IPS DF 4.7 (cell line): ENCODE measurements around the gene MRGPRD.

Experiments
- DNase-seq: peaks from one replicate; pipeline ENCODE4 v3.0.0-alpha.2; 2013; ENCODE audit warnings: low spot score; ENCODE audit errors: extremely low read depth

MRGPRD gene, protein sequence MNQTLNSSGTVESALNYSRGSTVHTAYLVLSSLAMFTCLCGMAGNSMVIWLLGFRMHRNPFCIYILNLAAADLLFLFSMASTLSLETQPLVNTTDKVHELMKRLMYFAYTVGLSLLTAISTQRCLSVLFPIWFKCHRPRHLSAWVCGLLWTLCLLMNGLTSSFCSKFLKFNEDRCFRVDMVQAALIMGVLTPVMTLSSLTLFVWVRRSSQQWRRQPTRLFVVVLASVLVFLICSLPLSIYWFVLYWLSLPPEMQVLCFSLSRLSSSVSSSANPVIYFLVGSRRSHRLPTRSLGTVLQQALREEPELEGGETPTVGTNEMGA

DNA sequence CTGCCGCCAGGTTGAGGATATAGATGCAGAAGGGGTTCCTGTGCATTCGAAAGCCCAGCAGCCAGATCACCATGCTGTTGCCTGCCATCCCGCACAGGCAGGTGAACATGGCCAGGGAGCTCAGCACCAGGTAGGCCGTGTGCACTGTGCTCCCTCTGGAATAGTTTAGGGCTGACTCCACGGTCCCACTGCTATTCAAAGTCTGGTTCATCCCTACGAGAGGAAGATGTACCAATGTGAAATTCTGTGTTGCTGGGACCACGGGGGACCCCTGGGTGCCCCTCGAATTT is at the start of gene MRGPRD:
TSS of gene MRGPRD (minus strand) at position 211 of the 290 bp plus-strand sequence. CDS start at position 211, 0 bp downstream.
- no peak for DNase-seq

DNA sequence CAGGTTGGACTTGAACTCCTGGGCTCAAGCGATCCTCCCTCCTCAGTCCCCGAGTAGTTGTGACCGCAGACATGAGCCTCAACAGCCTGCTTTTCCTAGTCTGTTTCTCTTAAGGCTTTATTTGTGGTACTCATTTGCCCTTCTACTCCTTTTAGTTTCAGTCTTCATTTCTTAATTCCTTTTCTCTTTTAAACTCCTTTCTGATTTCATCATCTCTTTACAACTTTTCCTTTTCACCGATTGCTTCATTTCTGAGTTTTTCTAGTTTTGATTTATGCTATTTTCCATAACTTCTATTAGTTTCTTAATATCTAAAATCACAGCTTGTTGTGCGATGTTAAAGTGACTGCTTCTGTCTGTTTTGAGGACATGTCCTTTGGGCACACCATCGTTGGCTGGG is 49.5 kb upstream of the MRGPRD start:
- DNase-seq, result no peak

DNA sequence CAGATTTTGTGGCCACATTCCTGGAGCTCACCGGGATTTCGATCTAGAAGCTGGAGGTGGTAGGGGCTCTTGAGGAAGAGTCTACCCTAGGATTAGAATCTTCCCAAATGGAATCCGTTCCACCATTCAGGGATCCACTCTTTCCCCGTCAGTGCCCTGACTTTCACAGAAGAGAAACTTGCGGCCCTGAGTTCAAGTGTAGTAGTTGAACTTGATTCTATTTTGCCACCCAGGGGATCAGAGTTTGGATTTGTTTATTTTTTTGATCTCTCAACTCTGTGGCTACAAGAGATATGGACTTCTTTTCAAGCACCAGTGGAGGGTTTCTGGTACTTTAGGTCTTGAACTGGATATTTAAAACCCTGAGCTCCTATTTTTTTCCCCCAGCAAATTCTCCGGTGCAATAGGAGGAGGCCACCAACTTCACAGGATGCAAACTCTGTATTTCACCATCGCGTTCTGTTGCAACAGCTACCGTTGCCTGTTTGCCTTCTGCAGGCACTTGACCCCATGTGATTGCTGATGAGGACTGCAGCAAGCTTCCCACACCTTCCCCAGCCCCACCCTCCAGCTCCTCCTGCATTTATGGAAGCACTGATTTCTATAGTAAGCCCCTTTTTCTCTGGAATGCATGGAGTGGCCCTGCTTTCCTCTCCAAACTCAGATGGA is 47.1 kb upstream of the MRGPRD start:
- DNase-seq, result no peak

DNA sequence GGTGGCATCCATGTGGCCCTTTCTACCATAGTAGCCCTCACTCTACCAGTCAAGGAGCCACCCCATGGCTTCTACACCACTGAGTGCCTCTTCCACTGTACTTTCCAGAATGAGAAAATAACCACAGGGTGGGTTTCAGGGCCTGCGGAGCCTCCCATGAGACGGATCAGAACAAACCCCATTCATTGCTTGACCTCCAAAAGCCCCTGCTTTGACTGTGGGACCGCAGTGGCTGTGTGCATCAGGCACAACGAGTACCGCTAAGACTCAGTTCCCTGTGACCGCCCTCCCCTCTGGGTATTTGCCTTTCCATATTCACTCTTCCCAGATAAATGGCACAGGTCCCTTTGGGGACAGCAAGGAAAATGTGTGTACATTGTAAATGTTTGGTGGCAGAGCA is 43.7 kb upstream of the MRGPRD start:
- DNase-seq, result no peak

DNA sequence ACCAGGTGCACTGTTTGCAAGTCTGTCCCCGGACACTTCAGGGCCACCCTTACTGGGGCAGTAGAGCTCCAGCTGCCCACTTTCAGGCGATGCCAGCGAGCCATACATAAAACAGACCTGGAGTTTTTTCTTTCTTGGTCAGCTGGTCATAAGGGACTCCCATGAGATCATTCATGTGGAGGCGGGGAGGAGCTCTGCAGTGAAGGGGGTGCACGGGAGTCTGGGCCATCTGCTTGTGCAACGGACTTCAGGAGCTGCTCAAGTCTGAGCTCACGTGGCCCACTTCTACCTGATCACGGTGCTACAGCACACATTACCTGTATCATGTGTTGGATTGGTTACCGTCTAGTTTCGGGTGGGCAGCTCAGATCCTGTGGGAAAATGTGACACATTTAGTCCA is 41.5 kb upstream of the MRGPRD start:
- DNase-seq, result no peak

DNA sequence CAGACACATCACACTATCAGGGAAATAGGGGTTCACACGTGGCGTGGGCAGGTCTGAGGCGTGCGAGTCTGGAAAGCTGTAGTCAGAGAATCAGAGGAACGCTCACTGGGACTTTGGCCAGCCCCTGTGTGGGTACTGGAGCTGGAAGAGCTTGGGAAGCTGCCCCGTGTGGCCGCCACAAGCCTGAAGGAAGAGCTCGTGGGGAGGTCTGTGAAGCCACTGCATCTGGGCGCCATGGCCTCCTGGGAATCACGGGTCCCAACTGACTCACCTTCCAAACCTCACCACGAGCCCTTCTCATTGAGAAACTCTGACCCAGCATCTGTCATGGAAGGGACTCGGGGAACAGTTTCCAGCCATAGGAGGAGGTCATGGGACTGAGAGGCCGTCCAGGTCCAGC is 38.1 kb upstream of the MRGPRD start:
- no peak for DNase-seq

DNA sequence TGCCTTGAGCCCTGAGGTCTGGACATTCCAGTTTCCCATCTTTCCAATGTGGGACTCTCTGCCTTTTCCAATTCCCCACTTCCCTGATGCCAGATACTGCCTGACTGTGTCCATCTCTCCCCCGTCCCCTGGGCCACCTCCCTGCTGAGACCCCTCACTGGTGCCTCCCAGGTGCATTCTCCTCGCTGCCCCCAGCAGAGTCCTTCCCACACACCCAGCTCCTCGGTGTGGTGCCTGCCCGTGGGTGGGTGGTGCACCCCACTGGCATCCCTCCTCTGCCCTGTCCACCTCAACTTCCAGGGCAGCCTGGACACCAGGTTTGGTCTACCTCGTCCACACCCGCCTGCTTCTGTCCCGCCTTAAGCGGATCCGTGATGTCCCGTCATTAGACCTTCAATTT is 37.2 kb upstream of the MRGPRD start:
- no peak for DNase-seq

DNA sequence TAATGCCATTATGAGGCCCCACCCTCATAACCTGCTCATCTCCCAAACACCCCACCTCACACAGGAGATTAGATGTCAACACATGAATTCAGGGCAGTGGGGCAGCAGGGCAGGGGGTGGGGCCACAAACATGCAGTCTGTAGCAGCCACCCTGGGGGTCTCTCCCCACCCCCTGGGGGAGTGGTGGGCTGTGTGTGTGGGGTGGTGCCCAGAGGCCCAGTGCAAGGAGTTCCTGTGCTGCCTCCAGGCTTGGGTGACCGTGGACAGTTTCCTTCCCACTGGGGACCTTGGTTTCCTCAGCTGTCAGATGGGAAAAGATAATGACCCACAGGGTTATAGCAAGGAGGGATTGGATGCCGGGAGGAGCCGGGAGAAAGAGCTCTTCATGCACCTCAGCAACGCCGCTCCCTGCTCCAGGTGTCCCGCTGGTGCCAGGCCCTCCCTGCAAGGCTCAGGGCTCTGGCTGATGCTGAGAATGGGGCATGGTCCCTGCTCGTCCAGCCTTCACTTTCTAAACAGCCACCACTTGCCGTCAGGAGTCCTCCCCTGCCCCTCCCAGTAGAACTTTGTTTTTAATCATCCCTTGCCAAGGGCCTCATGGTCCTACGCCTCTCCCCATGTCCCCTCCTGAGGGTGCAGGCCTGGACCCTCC is 34.2 kb upstream of the MRGPRD start:
- DNase-seq, result no peak

DNA sequence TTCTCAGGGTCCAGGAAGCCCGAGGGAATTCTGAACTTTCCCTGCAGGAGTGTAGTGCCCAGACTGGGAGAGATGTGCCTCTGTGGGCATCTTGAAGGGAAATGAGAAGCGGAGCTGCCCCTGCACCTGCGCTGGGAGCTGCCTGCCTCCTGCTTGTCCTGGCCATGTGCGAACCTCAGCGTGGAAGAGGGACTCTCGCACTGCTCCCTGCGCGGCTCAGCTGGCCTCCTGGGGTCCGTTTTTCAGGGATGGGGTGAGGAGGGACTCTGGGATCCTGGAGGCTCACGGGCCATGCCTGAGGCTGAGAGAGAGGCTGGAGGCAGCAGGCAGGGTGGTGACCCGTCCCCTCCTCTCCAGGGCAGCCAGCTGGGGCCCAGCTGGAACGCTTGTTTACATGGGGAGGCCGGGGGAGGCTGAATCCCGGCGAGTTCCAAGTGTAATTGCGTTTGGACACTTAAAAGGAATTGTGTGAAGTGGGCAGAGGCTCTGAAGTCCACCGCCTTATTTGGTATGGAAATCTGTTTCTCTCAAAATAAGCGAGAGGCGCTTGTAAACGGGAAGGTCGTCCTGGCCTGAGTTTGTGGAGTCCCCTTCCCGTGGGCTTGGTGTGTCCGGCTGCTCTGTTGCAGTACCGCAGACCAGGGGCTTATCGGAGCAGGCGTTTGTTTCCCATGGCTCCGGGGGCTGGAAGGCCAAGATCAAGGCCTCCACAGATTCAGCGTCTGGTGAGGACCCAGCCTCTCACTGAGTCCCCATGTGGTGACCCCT is 33.5 kb upstream of the MRGPRD start:
- no peak for DNase-seq

DNA sequence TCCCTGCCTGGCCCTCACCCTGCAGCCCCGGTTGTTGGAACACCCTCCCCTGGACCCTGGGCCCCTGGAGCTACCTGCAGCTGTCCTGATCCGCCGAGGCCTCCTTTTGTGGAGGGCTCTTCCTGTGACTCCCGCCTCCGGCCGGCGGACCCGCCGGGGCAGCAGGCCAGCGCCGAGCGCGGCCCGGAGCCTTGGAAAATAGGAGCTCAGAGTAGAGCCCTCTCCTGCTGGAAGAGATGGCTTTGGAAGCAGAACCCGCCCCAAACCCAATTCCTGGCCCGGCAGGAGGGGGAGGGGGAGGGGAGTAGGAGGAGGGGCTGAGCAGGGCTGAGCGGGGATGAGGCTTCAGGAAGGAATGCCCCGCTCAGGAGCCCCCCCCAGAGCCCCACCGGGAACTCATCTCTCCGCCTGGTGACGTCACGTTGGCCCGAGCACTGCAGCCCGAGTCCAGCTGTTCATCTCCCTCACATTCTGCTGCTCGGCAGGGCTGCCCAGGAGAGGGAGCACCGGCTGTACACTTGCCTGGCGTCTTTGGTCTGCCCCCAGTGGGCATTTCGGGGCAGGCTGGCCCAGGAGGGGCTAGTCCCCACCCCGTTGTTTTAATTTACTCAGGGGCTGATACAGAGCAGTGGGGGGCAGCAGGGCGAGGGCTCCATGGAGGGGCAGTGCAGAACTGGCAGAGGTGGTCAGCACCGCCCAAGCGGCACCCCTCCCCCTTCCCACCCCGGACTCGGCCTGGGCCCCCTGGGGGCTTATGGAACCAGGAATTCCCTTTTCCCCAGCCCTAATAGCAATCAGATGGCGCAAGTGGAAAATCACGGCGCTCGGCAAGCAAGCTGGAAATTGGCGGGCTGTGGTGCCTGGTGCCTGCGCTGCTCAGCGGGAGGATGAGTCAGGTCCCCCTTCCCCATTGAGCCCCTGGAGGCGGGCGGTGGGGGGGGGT is 32.5 kb upstream of the MRGPRD start, which contains the start of gene MRGPRF:
TSS of gene MRGPRF (minus strand) at position 238 of the 943 bp plus-strand sequence. CDS start 3,345 bp downstream, outside the sequence.
- DNase-seq, result no peak

DNA sequence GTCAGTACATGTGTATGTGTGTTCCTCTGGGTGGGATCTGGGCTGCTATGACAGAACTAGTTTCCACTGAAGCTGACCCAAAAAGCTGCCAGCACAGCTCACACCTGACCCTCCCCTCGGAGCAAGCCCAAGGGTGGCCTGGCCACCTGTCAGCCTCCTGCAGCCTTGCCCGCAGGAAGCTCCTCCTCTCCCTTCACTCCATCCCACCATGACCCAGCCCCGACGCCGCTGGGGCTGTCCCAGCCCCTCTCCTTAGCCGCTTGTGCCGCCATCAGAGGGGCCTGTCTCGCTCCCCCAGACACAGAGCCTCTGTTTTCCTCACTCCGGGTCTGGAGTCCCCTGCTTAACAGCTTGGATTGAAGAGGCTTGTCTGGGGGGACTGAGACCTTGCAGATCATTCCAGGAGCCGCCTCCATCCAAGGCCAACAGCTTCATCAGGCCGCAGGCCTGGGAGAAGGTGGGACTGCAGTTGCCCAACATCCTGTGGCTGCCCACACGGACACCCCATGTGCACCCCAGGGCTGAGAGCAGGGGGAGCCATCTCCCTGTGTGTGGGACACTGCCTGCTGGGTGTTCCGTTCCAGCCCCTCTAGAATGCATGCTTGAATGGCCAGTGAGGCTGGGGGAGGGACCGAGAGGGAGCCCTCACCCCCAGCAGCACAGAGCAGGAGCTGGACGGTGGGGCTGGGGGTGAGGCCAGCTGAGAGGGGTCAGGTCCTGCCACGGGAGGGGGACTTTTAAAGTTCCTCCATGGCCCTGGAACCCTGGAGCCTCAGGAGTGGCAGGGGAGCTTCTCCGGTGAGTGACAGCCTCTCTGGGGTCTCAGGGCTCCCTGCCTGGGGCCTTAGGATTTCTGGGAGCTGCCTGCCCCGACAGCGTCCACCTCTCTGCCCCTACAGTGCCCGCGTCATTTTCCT is 31.6 kb upstream of the MRGPRD start:
- no peak for DNase-seq

DNA sequence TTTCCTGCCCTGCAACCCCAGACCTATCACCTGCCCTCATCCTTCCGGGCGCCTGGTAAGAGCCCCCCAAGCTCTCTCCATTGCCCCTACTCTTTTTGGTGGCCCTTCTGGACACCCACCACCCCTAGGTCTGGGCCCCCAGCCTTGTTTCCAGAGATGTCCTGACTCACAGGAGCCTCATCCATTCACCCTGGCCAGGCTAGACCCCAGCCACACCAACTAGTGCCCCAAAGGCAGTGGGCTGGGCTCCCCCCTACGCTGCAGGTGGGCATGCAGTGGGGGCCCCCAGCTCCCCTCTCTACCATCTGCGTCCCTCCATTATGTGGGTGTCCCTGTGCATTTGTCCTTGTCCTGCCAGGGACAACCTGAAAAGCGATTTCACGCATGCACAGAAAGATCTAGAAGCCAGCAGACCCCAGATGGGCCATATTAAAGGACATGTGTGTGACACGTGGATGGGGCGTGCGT is 30.9 kb upstream of the MRGPRD start:
- no peak for DNase-seq

DNA sequence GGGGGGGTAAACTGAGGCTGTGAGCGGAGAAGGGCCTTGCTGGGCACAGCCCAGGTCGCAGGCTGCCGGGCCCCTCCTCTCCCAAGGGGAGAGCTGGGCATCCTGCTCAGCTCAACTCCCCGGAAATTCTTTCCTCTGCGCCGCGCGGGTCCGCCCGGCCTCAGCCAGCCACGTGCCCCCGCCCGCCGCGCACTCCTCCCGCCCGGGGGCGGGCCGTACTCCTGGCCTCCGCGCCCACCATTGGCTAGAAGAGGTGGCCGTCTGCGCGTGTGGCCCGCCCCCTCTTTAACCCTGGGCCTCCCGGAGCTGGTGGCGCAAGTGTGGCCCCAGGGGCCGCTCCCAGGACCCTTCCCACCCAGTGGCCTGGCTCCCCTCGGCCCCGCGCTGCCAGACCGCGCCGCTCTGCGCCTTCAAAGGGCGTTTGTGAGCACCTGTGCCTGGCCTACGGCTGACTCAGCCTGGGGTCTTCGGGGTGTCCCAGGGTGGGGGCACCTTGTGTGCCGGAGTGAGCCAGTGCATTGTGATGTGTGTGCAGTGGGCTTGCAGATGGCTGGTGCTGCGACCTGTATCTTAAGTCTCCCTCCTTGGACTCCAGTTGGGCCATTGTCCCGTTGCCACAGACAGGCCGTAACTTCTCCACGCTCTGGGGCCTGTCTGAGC is 30.3 kb upstream of the MRGPRD start:
- no peak for DNase-seq

DNA sequence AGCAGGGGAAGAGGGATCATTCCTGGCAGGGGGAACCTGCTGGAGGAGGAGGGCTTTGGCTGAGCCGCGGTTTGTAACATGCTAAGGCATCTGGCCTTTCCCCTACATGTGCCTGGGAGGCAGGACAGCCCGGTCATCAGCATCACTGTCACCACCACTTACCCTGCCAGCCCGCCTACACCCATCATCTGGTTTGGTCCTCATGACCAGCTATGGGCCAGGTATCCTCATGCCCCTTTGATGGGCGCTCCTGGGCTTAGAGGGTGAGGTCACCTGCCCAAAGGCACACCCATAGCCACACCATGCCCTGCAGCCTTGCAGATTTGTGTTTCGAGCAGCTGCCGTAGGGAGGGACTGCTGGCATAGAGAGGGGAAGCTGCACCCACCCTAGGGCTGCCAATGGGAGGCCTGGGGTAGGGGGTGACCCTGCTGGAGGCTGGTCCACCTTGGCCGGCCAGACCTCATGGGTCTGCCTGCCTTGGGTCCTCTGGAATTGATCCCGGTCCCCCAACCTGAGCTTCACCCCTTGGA is 29.6 kb upstream of the MRGPRD start:
- DNase-seq, result no peak

DNA sequence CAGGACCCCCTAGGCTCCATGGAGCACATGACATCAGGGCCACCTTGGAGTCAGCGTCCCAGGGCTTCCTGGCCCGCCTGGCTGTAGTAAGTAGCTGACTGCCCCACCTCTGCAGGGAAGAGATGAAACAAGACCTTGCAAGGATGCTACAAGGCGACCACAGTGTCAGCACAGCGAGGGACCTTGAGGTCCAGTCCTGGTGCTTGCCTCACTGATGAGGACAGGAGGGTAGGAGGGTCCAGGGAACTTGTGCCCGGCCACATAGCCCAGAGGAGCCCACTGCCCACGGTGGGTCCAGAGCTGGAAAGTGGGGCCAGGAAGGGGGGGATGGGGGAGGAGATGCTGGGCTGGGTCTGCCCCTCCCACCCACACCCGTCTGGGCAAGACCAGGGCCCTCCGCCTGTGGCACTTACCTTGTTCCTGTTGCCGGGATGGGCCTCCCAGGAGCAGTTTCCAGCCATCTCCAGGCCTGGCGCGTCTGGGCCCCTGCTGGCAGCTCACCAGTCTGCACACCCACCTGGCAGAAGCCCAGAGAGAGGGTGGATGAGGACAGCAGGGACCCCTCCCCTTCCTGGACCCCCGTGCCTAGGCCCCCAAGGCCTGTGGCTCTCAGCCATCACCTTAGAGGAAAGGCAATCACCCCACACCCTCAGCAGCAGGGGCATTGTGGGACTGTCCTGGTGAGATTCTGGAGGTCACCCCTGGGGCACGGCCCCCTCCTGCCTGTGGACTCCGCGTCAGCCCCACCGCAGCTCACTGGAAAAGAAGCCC is 28.8 kb upstream of the MRGPRD start:
- no peak for DNase-seq

DNA sequence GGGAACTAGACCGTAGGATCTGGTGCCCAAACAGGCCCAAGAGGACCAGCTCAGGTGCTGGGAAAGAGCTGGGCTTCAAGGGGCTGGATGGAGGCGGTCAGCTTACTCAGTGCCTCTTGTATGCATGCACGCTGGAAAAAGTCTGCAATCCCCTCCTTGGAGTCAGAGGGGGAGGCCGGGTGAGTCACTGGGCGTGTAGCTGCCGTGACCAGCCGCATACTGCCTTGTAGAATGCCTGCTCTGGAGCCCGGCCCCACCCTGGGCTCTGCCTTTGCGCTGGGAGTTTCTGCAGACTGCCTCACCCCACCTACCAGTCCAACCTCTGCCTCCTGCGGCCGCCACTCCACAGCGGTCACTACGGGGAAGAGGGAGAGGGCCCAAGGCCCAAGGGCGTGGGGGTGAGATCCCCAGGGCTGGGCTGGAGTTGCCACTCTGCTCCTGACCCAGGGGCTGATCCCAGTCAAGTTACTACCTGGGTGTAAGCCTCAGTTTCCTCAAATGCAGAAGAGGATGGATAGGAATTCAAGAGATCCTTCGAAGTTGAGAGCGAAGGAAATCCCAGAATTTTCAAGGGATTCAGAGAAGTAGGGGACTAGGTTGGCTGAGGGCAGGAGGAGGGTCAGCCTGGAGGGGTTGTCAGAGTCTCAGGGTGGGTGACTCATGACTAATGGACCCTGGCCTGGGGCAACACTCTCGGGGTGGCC is 28.1 kb upstream of the MRGPRD start:
- no peak for DNase-seq

DNA sequence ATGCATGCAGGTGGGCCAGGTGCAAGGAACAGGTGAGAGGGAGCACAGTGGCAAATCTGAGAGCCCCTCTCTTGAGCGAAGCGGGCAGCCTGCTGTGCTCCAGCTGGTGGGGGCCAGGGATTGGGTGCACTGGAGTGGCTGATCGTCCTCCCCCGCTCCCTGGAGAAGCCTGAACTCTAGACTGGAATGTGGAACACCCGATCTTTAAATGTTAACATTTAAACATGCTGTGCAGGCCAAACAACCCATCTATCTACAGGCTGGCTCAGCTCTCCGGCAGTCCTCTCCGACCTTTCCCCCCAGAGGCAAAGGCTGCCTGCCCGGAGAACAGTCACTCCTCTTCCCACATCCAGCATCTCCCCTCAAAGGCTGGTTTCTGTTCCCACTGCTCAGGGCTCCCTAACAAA is 27.2 kb upstream of the MRGPRD start:
- no peak for DNase-seq
